Naive thymus-derived CD8-positive, alpha-beta T cell (primary cell): Measurements from ENCODE around the gene ARFGAP2. TPM values are rescaled to one million over a fixed set of nuclear protein-coding genes. Genes with fewer than 3 reads are reported as not detected.

Experiments
- ATAC-seq, 2 donors: fragments of 150-1000 bp; cut with Tn5 transposase in 1 of 2; sonication (Bioruptor Pico), chemical (Tn5 transposase) in 1 of 2; 1 replicate in 1 of 2; 2 replicates in 1 of 2; pipeline ENCODE4 v1.10.0; 2021; ENCODE audit warnings: mild to moderate bottlenecking in 2 of 2, moderate library complexity in 2 of 2
- POLR2A ChIA-PET: fragments of 350-600 bp; sonication (Branson Sonifier 250); formaldehyde crosslinking; loops from one replicate; lab custom pipeline; 2021; ENCODE audit warnings: antibody characterized with exemption; lab: Charles Lee
- DNase-seq, 10 donors: peaks; one replicate each; pipeline versions ENCODE4 v3.0.0 to v3.0.0-alpha.2; 2020 to 2022
- H3K27ac Mint-ChIP-seq, 10 donors: one replicate each; pipeline ENCODE4 v1.8.0; 2020 to 2022; ENCODE audit warnings: mild to moderate bottlenecking in 10 of 10, mixed read lengths in 10 of 10, moderate library complexity in 4 of 10, inconsistent platforms in 1 of 10
- H3K27me3 Mint-ChIP-seq, 5 donors: one replicate each; pipeline ENCODE4 v1.8.0; 2021 to 2022; ENCODE audit warnings: mixed read lengths in 5 of 5
- H3K36me3 Mint-ChIP-seq, 3 donors: one replicate each; pipeline ENCODE4 v1.8.0; 2020 to 2022; ENCODE audit warnings: mixed read lengths in 3 of 3, mild to moderate bottlenecking in 2 of 3, inconsistent platforms in 1 of 3
- H3K4me1 Mint-ChIP-seq, 4 donors: one replicate each; pipeline ENCODE4 v1.8.0; 2021 to 2022; ENCODE audit warnings: mixed read lengths in 4 of 4
- H3K4me3 Mint-ChIP-seq, 10 donors: one replicate each; pipeline ENCODE4 v1.8.0; 2020 to 2022; ENCODE audit warnings: mild to moderate bottlenecking in 10 of 10, mixed read lengths in 10 of 10, moderate library complexity in 6 of 10, inconsistent platforms in 1 of 10
- H3K9me3 Mint-ChIP-seq, 9 donors: one replicate each; pipeline ENCODE4 v1.8.0; 2020 to 2022; ENCODE audit warnings: mixed read lengths in 9 of 9, mild to moderate bottlenecking in 3 of 9, inconsistent platforms in 1 of 9, moderate library complexity in 1 of 9
- polyA plus RNA-seq, 3 donors: library from polyadenylated mRNA; unstranded; fragments of 300-500 nt; fragmentation: Illumina TruSeq; gene quantifications; one replicate each; pipeline ENCODE4 v1.2.3, GENCODE V29; 2021
- total RNA-seq, 8 experiments: library from RNA in 2 of 8; stranded (reverse) in 2 of 8; gene quantifications; one replicate each; pipeline ENCODE4 v1.2.3 and lab custom pipeline; 2021 to 2026

The ARFGAP2 gene
- total and polyA plus RNA-seq, 5 experiments from 2014 or later = 97.8 to 172 (median 111) TPM

- peak overlapping the region in 2 of 10 donors; percentile 40 to 55 for H3K4me3 Mint-ChIP-seq
- no peaks in the 10 kb centered on the region for H3K9me3 Mint-ChIP-seq
- peaks cover 0 to 3% (median 0%) of the 10 kb centered on the region in 3 donors for H3K36me3 Mint-ChIP-seq
- ATAC-seq (no peak), DNase-seq (no peak)
- POLR2A ChIA-PET = interaction anchor here (1.0 to 6.6 kb wide), 8 partner anchors 24 to 242 kb away, joined by 3 to 59 read pairs (median 14); partner anchors contain the start of genes ACP2, CSTPP1, DDB2 and MADD
- peaks cover 0 to 26% (median 5%) of the 10 kb centered on the region in 5 donors for H3K27me3 Mint-ChIP-seq
- peak overlapping the region in 9 of 10 donors; percentile 41 to 100 (median 68) for H3K27ac Mint-ChIP-seq
- H3K4me1 Mint-ChIP-seq = peaks cover 12 to 34% (median 32%) of the 10 kb centered on the region in 4 donors
Observed at GRCh38 chr11:47178737-47179654, 2.3 kb upstream of the ARFGAP2 start.

- Mint-ChIP-seq H3K27me3 (peaks cover 0 to 19% (median under 1%) of the 10 kb centered on the region in 5 donors), H3K4me3 (peak overlapping the region in 1 of 10 donors; percentile 34), H3K4me1 (peaks cover 16 to 41% (median 38%) of the 10 kb centered on the region in 4 donors), H3K36me3 (peaks cover 0 to 10% (median 0%) of the 10 kb centered on the region in 3 donors), H3K27ac (peak overlapping the region in 6 of 10 donors; percentile 38 to 100 (median 98)), H3K9me3 (no peaks in the 10 kb centered on the region)
- DNase-seq = no peak
- no peak for ATAC-seq
- POLR2A ChIA-PET = interaction anchor here (1.0 to 6.6 kb wide), 12 partner anchors 9 to 242 kb away, joined by 3 to 59 read pairs (median 6); partner anchors contain the start of genes ACP2, CSTPP1, DDB2 and MADD
Observed at GRCh38 chr11:47178316-47178715, 1.6 kb upstream of the ARFGAP2 start.

GRCh38 chr11:47177846-47178245 lies 1.2 kb upstream of the ARFGAP2 start:
- DNase-seq (no peak), ATAC-seq (no peak)
- peak overlapping the region; percentile 91 to 99 (median 97) for H3K4me3 Mint-ChIP-seq
- POLR2A ChIA-PET = interaction anchor here (1.0 to 6.6 kb wide), 13 partner anchors 9 to 241 kb away, joined by 3 to 59 read pairs (median 6); partner anchors contain the start of genes ACP2, CSTPP1, DDB2 and MADD
- peaks cover 0 to 14% (median 0%) of the 10 kb centered on the region in 5 donors for H3K27me3 Mint-ChIP-seq
- no peaks in the 10 kb centered on the region for H3K9me3 Mint-ChIP-seq
- H3K4me1 Mint-ChIP-seq = peaks cover 18 to 46% (median 42%) of the 10 kb centered on the region in 4 donors
- peak overlapping the region; percentile 97 to 100 (median 100) for H3K27ac Mint-ChIP-seq
- H3K36me3 Mint-ChIP-seq = peaks cover 0 to 15% (median 0%) of the 10 kb centered on the region in 3 donors

GRCh38 chr11:47177229-47177845 lies 658 bp upstream of the ARFGAP2 start:
- peak; percentile 46 to 91 (median 77) for DNase-seq
- no peaks in the 10 kb centered on the region for H3K9me3 Mint-ChIP-seq
- H3K4me1 Mint-ChIP-seq = peaks cover 19 to 48% (median 47%) of the 10 kb centered on the region in 4 donors
- H3K36me3 Mint-ChIP-seq = peaks cover 0 to 20% (median 0%) of the 10 kb centered on the region in 3 donors
- peak; percentile 65 to 72 for ATAC-seq
- H3K4me3 Mint-ChIP-seq = peak overlapping the region; percentile 91 to 99 (median 97)
- H3K27me3 Mint-ChIP-seq = peaks cover 0 to 10% (median 0%) of the 10 kb centered on the region in 5 donors
- POLR2A ChIA-PET = interaction anchor here (1.0 to 6.6 kb wide), 13 partner anchors 9 to 241 kb away, joined by 3 to 59 read pairs (median 6); partner anchors contain the start of genes ACP2, CSTPP1, DDB2 and MADD
- H3K27ac Mint-ChIP-seq = peak overlapping the region; percentile 97 to 100 (median 100)

- POLR2A ChIA-PET = interaction anchor here (1.0 to 6.6 kb wide), 4 partner anchors 12 to 95 kb away, joined by 5 to 59 read pairs (median 18); partner anchors contain the start of genes DDB2 and MADD
- H3K4me3 Mint-ChIP-seq = peak overlapping the region; percentile 91 to 99 (median 97)
- H3K27ac Mint-ChIP-seq = peak overlapping the region; percentile 94 to 100 (median 98)
- peaks cover 0 to 35% (median 0%) of the 10 kb centered on the region in 3 donors for H3K36me3 Mint-ChIP-seq
- H3K9me3 Mint-ChIP-seq = no peaks in the 10 kb centered on the region
- ATAC-seq (no peak), DNase-seq (no peak)
- peaks cover 25 to 60% (median 56%) of the 10 kb centered on the region in 4 donors for H3K4me1 Mint-ChIP-seq
- H3K27me3 Mint-ChIP-seq = peaks cover 0 to 4% (median 0%) of the 10 kb centered on the region in 5 donors
Observed at GRCh38 chr11:47175746-47176327, 842 bp downstream of the ARFGAP2 start.

GRCh38 chr11:47172740-47173336 lies 3.8 kb downstream of the ARFGAP2 start:
- Mint-ChIP-seq H3K4me1 (peaks cover 23 to 56% (median 50%) of the 10 kb centered on the region in 4 donors), H3K9me3 (no peaks in the 10 kb centered on the region), H3K27ac (peak overlapping the region in 4 of 10 donors; percentile 21 to 50 (median 40)), H3K36me3 (peaks cover 0 to 58% (median 0%) of the 10 kb centered on the region in 3 donors), H3K4me3 (peak overlapping the region in 2 of 10 donors; percentile 34 to 54), H3K27me3 (peaks cover 0 to 3% (median 0%) of the 10 kb centered on the region in 5 donors)
- ATAC-seq (no peak), DNase-seq (no peak)
- POLR2A ChIA-PET = interaction anchor here (0.8 to 1.2 kb wide), 4 partner anchors 19 to 555 kb away, joined by 3 to 5 read pairs (median 4); partner anchors contain the start of genes ATG13 and HARBI1

GRCh38 chr11:47171856-47172255 lies 4.8 kb downstream of the ARFGAP2 start:
- Mint-ChIP-seq H3K4me3 (no peak overlapping the region), H3K36me3 (peaks cover 0 to 68% (median 3%) of the 10 kb centered on the region in 3 donors), H3K4me1 (peaks cover 17 to 47% (median 42%) of the 10 kb centered on the region in 4 donors), H3K27me3 (no peaks in the 10 kb centered on the region), H3K9me3 (no peaks in the 10 kb centered on the region), H3K27ac (peak overlapping the region in 3 of 10 donors; percentile 44 to 82 (median 59))
- DNase-seq (no peak), ATAC-seq (no peak)
- POLR2A ChIA-PET = interaction anchor here (0.5 to 1.2 kb wide), 4 partner anchors 18 to 554 kb away, joined by 4 to 5 read pairs (median 4); partner anchors contain the start of genes ATG13 and HARBI1

- DNase-seq = no peak
- POLR2A ChIA-PET = interaction anchor here (0.5 to 1.2 kb wide), 3 partner anchors 17 to 554 kb away, joined by 4 to 5 read pairs (median 5); partner anchors contain the start of genes ATG13 and HARBI1
- Mint-ChIP-seq H3K36me3 (peaks cover 0 to 72% (median 3%) of the 10 kb centered on the region in 3 donors), H3K27me3 (no peaks in the 10 kb centered on the region), H3K4me3 (no peak overlapping the region), H3K9me3 (no peaks in the 10 kb centered on the region), H3K4me1 (peaks cover 15 to 47% (median 39%) of the 10 kb centered on the region in 4 donors), H3K27ac (peak overlapping the region in 3 of 10 donors; percentile 64 to 85 (median 82))
- ATAC-seq = no peak
Observed at GRCh38 chr11:47171061-47171838, 5.4 kb downstream of the ARFGAP2 start.

- no peak for ATAC-seq
- no peaks in the 10 kb centered on the region for H3K9me3 Mint-ChIP-seq
- H3K4me3 Mint-ChIP-seq = no peak overlapping the region
- peaks cover 0 to 72% (median 6%) of the 10 kb centered on the region in 3 donors for H3K36me3 Mint-ChIP-seq
- peaks cover 3 to 16% (median 8%) of the 10 kb centered on the region in 4 donors for H3K4me1 Mint-ChIP-seq
- no peak for DNase-seq
- POLR2A ChIA-PET = no interaction called here
- no peaks in the 10 kb centered on the region for H3K27me3 Mint-ChIP-seq
- peak overlapping the region in 2 of 10 donors; percentile 34 to 43 for H3K27ac Mint-ChIP-seq
Observed at GRCh38 chr11:47166368-47166767, 10.3 kb downstream of the ARFGAP2 start.

GRCh38 chr11:47165253-47165840 lies 11.3 kb downstream of the ARFGAP2 start:
- DNase-seq (no peak), ATAC-seq (no peak)
- Mint-ChIP-seq H3K27ac (peak overlapping the region in 1 of 10 donors; percentile 34), H3K27me3 (no peaks in the 10 kb centered on the region), H3K4me3 (no peak overlapping the region), H3K4me1 (peaks cover 0 to 7% (median 6%) of the 10 kb centered on the region in 4 donors), H3K36me3 (peaks cover 0 to 62% (median 6%) of the 10 kb centered on the region in 3 donors), H3K9me3 (no peaks in the 10 kb centered on the region)
- POLR2A ChIA-PET = interaction anchor here (0.6 kb wide), 1 partner anchor 49 kb away, joined by 4 read pairs; no protein-coding TSS in a partner anchor
